ENCODE data around the gene PTGES3.

GRCh38 chr12:56721216-56721615 lies 33.1 kb upstream of the PTGES3 start:
- TF ChIP-seq CTCF (IDR thresholded peaks at IDR 0.05) (no peak), POLR2A (IDR thresholded peaks at IDR 0.05) (no peak)
